Tibial nerve (tissue), 3 donors: ENCODE results near the gene ASTN2.
A peak's percentile ranks its signal among the peaks of the same experiment; 100 is the strongest.

Experiments used
- CTCF ChIP-seq, 5 experiments: fragments of 200-600 bp in 3 of 5; fragments of 450-650 bp in 2 of 5; sonication (generic) in 3 of 5; IDR thresholded peaks; one replicate each; pipeline ENCODE4 v1.5.1; 2016 to 2019; ENCODE audit warnings: antibody characterized with exemption in 5 of 5, mild to moderate bottlenecking in 3 of 5, moderate library complexity in 2 of 5
- POLR2A ChIP-seq, 2 donors: fragments of 450-650 bp; IDR thresholded peaks; one replicate each; pipeline ENCODE4 v1.6.1; 2017; ENCODE audit warnings: antibody characterized with exemption in 2 of 2, mild to moderate bottlenecking in 2 of 2, moderate library complexity in 2 of 2

- TF ChIP-seq POLR2A (IDR thresholded peaks at IDR 0.05) = peak; percentile 5 to 41
- no peak for TF ChIP-seq CTCF (IDR thresholded peaks at IDR 0.05)
These were observed 727.6 kb downstream of the ASTN2 start, which contains the start of gene TRIM32 for GRCh38 chr9:116687074-116687753.
